Neural cell (in vitro differentiated cells): Measurements from ENCODE around the gene TCP11. TPM values are rescaled to one million over a fixed set of nuclear protein-coding genes. Genes with fewer than 3 reads are reported as not detected.

ENCODE experiments used
- H2AFZ ChIP-seq: fragments of 200-600, 300-800 bp; sonication (generic), shearing (Covaris generic); 2 replicates; pipeline ENCODE4 v1.6.0; 2014; ENCODE audit warnings: low read depth, mild to moderate bottlenecking, antibody characterized with exemption, low read length, moderate library complexity
- H3F3A ChIP-seq: fragments of 200-600 bp; shearing (Covaris generic); 2 replicates; pipeline ENCODE4 v1.6.1; 2016; ENCODE audit warnings: mild to moderate bottlenecking, moderate library complexity, mixed read lengths, antibody characterized with exemption, low read length; ENCODE audit not compliant: insufficient read depth, poor library complexity, severe bottlenecking
- H3K27ac ChIP-seq: fragments of 200-600, 300-800 bp; sonication (generic), shearing (Covaris generic); 2 replicates; pipeline ENCODE4 v1.5.1; 2014; ENCODE audit warnings: mild to moderate bottlenecking, low read length, moderate library complexity
- H3K27me3 ChIP-seq: fragments of 300-800, 200-600 bp; sonication (generic), shearing (Covaris generic); 2 replicates; pipeline ENCODE4 v1.6.0; 2014; ENCODE audit warnings: mild to moderate bottlenecking, low read depth, low read length, moderate library complexity; ENCODE audit not compliant: insufficient read depth
- H3K36me3 ChIP-seq: fragments of 300-800, 200-600 bp; sonication (generic), shearing (Covaris generic); 2 replicates; pipeline ENCODE4 v1.5.1; 2014; ENCODE audit warnings: mild to moderate bottlenecking, antibody characterized with exemption, low read length, moderate library complexity; ENCODE audit not compliant: insufficient read depth
- H3K4me2 ChIP-seq: fragments of 300-800, 200-600 bp; sonication (generic), shearing (Covaris generic); 2 replicates; pipeline ENCODE4 v1.6.0; 2014; ENCODE audit warnings: mild to moderate bottlenecking, low read length
- H3K4me3 ChIP-seq: fragments of 300-800, 200-600 bp; sonication (generic), shearing (Covaris generic); 2 replicates; pipeline ENCODE4 v1.5.1; 2014; ENCODE audit warnings: mild to moderate bottlenecking, low read length, moderate library complexity
- H3K79me2 ChIP-seq: fragments of 200-600 bp; shearing (Covaris generic); replicated peaks from 2 replicates; pipeline ENCODE4 v1.6.0; 2014; ENCODE audit warnings: mild to moderate bottlenecking, low read length, moderate library complexity; ENCODE audit not compliant: insufficient read depth
- H3K9ac ChIP-seq: fragments of 300-800, 200-600 bp; sonication (generic), shearing (Covaris generic); 2 replicates; pipeline ENCODE4 v1.6.1; 2016; ENCODE audit warnings: mild to moderate bottlenecking, low read length, mixed read lengths
- H3K9me2 ChIP-seq: fragments of 200-600 bp; shearing (Covaris generic); 2 replicates; pipeline ENCODE4 v1.6.1; 2016; ENCODE audit warnings: mild to moderate bottlenecking, low read length, mixed read lengths; ENCODE audit not compliant: insufficient read depth
- H3K9me3 ChIP-seq: fragments of 200-600, 300-800 bp; sonication (generic), shearing (Covaris generic); 2 replicates; pipeline ENCODE4 v1.6.1; 2016; ENCODE audit warnings: mild to moderate bottlenecking, mixed run types, low read length, moderate library complexity, mixed read lengths
- H4K20me1 ChIP-seq: fragments of 200-600 bp; shearing (Covaris generic); 2 replicates; pipeline ENCODE4 v1.6.1; 2016; ENCODE audit warnings: mild to moderate bottlenecking, mixed run types; ENCODE audit not compliant: insufficient read depth
- CTCF ChIP-seq: fragments of 450-650 bp; IDR thresholded peaks from 2 replicates; pipeline ENCODE4 v1.5.1; 2014; ENCODE audit warnings: antibody characterized with exemption, mild to moderate bottlenecking, moderate library complexity; ENCODE audit not compliant: poor library complexity, severe bottlenecking
- EP300 ChIP-seq: fragments of 450-650 bp; conservative IDR thresholded peaks from 2 replicates; pipeline ENCODE4 v1.6.1; 2014; ENCODE audit warnings: antibody characterized with exemption, mild to moderate bottlenecking, moderate library complexity; ENCODE audit not compliant: poor library complexity, severe bottlenecking
- MXI1 ChIP-seq: fragments of 450-650 bp; conservative IDR thresholded peaks from 2 replicates; pipeline ENCODE4 v1.6.1; 2014; ENCODE audit warnings: antibody characterized with exemption, mild to moderate bottlenecking; ENCODE audit not compliant: poor library complexity, severe bottlenecking
- POLR2AphosphoS5 ChIP-seq: IDR thresholded peaks from 2 replicates; pipeline ENCODE4 v1.6.1; 2012
- RAD21 ChIP-seq: fragments of 450-650 bp; conservative IDR thresholded peaks from 2 replicates; pipeline ENCODE4 v1.6.1; 2014; ENCODE audit warnings: antibody characterized with exemption, mild to moderate bottlenecking, moderate library complexity
- REST ChIP-seq: IDR thresholded peaks from 2 replicates; pipeline ENCODE4 v1.6.1; 2012; ENCODE audit warnings: borderline replicate concordance
- SMC3 ChIP-seq: fragments of 450-650 bp; conservative IDR thresholded peaks from 2 replicates; pipeline ENCODE4 v1.6.1; 2014; ENCODE audit warnings: antibody characterized with exemption, mild to moderate bottlenecking, moderate library complexity; ENCODE audit not compliant: poor library complexity
- polyA plus RNA-seq: library from polyadenylated mRNA; depleted of rRNA; stranded (reverse); fragments of >200 nt; gene quantifications from 2 replicates; pipeline ENCODE4 v1.2.3, GENCODE V29; 2014

The TCP11 gene
- polyA plus RNA-seq, 1 donor from 2014 or later, result not detected

GRCh38 chr6:35083507-35083906, 57.6 kb downstream of the TCP11 start:
- no peak overlapping the region for H3K4me3 ChIP-seq
- H3K9me3 ChIP-seq, result no peaks in the 10 kb centered on the region
- no peaks in the 10 kb centered on the region for H3K9me2 ChIP-seq
- no peaks in the 10 kb centered on the region for H3F3A ChIP-seq
- no peak overlapping the region for H3K9ac ChIP-seq
- no peak overlapping the region for H3K4me2 ChIP-seq
- H2AFZ ChIP-seq, result no peak overlapping the region
- no peaks in the 10 kb centered on the region for H4K20me1 ChIP-seq
- H3K27me3 ChIP-seq, result no peaks in the 10 kb centered on the region
- no peaks in the 10 kb centered on the region for H3K36me3 ChIP-seq
- TF ChIP-seq SMC3 (no peak), CTCF (no peak)
- H3K79me2 ChIP-seq, result no peaks in the 10 kb centered on the region
- no peak overlapping the region for H3K27ac ChIP-seq

GRCh38 chr6:35082733-35083403, 58.3 kb downstream of the TCP11 start:
- H3K9ac ChIP-seq, result no peak overlapping the region

More at GRCh38 chr6:35082733-35083403, 58.3 kb downstream of the TCP11 start:
- H3K27me3 ChIP-seq, result no peaks in the 10 kb centered on the region
- TF ChIP-seq MXI1, result no peak
- no peak for TF ChIP-seq SMC3
- no peak for TF ChIP-seq POLR2AphosphoS5
- no peak for TF ChIP-seq REST
- TF ChIP-seq RAD21, result no peak
- no peak for TF ChIP-seq EP300
- no peak for TF ChIP-seq CTCF
- no peaks in the 10 kb centered on the region for H4K20me1 ChIP-seq
- H3K4me3 ChIP-seq, result no peak overlapping the region
- H3F3A ChIP-seq, result no peaks in the 10 kb centered on the region
- no peak overlapping the region for H2AFZ ChIP-seq
- no peaks in the 10 kb centered on the region for H3K79me2 ChIP-seq
- H3K36me3 ChIP-seq, result no peaks in the 10 kb centered on the region
- no peak overlapping the region for H3K4me2 ChIP-seq
- H3K9me2 ChIP-seq, result no peaks in the 10 kb centered on the region
- no peak overlapping the region for H3K27ac ChIP-seq
- H3K9me3 ChIP-seq, result no peaks in the 10 kb centered on the region
